GM19397 (cell line): ENCODE measurements around the gene ST7.

Source experiments
- ATAC-seq: cut with Tn5 transposase; IDR thresholded peaks from one replicate; pipeline ENCODE4 v1.9.1; 2021; ENCODE audit warnings: mild to moderate bottlenecking, moderate library complexity; ENCODE audit not compliant: unreplicated experiment

Gene ST7

GRCh38 chr7:117008118-117008885 lies 55.0 kb downstream of the ST7 start:
- no peak for ATAC-seq

DNA sequence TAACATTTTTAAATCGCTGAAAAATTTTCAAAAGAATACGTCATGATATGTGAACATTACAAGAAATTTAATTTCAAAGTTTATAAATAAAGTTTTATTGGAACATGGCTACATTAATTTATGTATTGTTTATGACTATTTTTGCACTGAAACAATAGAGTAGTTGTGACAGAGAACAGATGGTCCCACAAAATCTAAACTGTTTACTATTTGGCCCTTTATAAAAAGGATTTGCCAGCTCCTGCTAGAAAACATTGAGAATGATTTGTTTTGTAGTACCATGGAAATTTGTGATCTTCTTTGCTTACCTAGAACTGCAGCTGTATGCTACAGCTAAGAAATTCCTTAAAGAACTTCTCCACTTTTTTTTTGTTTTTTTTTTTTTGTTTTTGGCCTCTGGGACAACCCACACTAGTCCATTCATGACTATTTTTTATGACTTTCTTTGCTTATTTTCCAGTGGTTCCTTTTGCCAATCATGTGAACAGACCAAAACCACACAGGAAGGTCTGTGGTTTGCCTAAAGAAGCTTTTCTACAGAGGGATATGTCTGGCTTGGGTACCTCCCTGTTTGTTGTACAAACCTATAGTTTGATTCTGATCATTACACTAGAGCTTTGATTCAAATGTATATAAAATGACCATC lies 55.7 kb downstream of the ST7 start:
- ATAC-seq, result no peak

DNA sequence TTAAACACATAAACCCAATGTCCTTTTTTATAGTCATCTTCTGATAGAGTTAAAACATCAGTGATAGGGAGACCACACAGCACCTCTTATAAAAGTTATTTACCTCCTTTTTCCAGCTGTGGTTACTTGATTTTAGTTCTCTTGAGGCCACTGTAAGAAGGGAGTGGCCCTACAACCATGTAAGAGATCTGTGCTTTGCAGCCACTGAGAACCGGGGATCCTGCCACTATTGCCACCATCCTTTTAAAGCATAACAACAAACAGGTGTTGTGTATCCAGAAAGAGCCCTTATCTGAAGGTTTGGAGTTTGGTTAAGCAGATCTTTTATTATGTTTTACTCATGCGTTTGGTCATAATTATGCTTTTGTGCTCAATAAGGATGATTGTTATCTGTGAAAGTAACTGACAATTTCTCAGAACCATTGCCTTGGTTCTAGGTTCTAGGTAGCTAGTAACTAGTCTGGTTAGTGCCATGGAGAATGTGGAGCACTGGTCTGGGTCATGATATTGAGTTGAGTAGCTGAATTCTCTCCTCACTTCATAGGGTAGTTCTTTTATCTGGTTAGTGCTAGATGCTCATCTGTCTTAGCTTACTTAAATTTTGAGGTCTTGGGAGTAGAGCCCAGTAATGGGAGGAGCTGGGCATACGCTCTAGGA lies 56.5 kb downstream of the ST7 start:
- no peak for ATAC-seq

GRCh38 chr7:117010375-117011133 lies 57.3 kb downstream of the ST7 start:
- peak; percentile 33 for ATAC-seq

DNA sequence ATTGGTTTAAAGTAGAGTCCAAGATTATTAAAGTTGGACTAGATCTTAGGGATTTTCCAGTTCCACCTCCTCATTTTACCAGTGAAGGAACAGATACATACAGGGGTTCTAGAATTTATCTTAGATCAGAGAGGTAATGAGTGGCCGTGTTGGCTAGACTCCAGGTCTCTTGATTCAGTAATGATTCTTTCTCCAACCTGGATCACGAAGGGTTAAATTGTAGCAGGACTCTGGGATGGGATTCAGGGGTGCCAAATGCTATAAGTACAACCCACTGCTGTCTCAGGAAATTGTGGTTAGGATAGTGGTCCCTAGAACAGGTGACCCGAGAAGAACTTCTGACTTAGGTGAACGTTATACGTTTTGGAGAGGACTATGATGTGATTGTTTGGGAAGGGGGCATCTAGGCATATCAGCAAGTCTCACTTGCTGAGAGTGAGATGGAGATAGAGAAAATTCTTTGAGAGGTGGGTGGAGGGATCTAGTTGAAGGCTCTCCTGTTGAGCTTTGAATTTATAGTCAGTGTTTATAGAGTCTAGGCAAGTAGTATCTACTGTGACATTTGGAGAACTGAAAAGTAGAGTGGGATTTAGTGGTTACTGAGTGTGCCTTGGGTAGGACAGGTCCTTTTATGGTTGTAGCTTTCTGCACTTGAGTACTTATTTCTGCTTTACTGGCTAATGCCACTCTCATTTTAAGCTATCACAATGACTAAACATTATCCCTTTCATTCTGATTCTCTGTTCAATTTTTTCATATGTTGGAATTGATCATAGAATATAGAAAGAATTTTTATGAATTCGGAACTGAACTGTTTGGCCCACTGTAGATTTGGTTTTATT lies 58.3 kb downstream of the ST7 start:
- ATAC-seq, result peak; percentile 82

DNA sequence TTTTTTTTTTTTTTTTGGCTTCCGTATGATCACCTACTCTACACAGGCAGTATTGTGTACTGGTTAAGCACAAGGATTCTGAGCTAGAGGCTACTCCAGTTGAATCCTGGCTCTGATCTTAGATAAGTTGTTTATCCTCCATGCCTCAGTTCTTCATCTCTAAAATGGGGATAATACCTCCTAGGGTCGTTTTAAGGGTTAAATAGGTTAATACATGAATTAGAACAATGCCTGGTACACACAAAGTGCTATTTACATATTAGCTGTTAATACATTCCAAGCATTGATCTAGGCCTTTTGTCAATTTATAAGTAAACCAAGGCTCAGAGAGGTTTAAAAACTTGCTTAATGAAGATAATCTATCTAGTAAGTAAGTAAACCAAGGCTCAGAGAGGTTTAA lies 59.0 kb downstream of the ST7 start:
- peak; percentile 4 for ATAC-seq

GRCh38 chr7:117012696-117013095 lies 59.4 kb downstream of the ST7 start:
- no peak for ATAC-seq

- no peak for ATAC-seq
Measured at GRCh38 chr7:117014099-117014656, 60.9 kb downstream of the ST7 start.

- no peak for ATAC-seq
Measured at GRCh38 chr7:117014673-117015133, 61.4 kb downstream of the ST7 start.

GRCh38 chr7:117015258-117016184 lies 62.2 kb downstream of the ST7 start:
- ATAC-seq, result no peak

DNA sequence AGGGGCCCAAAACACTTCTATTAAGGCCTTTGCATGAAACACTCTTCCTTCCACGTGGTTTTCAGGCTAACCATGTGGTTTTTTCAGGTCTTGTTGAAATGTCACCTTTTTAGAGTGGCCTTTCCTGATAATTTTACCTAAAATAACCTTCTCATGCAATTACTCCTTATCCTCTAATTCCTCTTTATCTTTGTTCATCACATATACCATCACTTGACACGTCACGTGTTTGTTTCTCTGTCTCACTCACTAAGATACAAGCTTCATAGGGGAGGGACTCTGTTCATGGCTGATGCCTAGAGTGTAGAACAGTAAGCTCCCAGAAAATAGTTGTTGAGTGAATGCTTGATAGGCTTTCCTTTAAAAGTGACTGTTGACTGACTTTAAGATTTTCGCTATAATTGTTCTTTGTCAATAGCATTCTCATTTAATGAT lies 63.7 kb downstream of the ST7 start:
- no peak for ATAC-seq

DNA sequence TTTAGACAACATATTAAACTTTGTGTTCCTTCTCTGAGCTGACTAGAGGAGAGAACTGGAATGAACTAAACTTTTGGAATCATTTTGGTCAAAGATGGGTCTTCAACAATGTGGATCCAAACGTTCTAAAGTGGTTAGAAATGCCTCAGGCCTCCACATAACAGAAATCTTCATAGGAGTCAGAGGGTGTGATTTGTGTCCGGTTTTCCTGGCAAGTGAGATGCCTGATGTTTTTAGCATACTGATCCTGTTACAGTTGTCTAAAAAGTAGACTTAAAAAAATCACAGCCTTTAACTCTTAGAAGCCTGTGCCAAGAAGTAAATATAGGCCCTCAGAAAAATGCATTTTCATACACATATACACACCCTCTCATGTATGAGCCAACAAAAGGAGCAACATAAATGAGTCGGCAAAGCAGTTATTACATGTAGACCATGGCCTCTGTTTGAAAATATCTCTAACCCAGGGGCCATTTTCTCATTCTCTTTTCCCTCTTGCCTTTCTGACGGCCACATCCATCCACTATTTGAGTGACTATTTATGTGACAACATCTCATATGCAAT lies 64.5 kb downstream of the ST7 start:
- no peak for ATAC-seq

DNA sequence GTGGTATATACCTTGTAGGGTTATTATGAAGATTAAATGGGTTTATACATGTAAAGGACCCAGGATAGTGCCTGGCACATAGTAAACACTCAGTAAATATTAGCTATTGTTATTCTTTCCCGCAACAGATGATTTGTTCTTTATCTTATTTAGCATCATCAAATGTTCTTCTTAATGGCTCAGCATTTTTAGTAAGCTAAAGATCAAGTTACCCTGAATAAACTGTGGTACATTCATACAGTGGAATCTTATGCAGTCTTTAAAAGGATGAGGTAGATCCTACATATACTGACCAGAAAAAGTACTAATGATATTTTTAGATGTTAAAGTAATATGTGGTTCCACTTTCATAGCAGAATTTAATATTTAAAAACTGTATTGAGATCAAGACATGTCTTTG lies 65.4 kb downstream of the ST7 start:
- ATAC-seq, result no peak

GRCh38 chr7:117019287-117019686 lies 66.0 kb downstream of the ST7 start:
- ATAC-seq, result no peak

DNA sequence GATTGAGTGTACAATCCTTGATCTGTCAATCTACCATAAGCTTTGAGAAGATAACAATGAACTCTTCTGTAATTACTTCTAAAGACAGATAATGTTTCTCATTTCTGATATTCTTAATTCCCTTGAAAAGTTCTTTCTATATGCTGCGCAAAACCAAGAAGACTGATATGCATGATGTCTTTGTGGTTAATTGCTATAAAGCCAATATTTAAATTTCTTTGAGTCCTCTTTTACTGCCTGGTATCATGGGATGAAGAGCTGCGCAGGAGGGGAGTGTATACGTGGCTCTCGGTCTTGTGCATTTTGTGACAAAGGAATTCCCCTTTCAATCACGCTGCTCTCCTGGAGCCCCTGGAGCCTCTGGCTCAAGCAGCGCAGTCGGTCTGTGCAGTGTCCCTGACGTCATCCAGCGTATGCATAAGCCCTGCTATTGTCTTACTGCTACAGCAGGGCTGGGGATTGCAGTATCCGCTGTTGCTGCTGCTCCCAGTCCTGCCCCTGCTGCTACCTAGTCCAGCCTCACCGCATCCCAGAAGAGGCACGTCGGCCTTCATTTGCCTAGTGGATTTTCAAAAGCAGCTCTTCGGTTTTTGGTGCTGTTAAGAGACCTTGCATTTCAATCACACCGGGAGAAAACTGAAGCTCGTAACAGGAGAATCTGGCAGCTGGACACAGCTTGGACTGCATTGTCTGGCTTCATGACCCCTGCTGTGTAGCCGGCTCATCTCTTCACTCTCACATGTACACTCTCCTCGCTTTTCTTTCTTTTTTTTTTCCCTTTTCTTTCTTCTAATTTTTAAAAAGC lies 66.7 kb downstream of the ST7 start:
- no peak for ATAC-seq

DNA sequence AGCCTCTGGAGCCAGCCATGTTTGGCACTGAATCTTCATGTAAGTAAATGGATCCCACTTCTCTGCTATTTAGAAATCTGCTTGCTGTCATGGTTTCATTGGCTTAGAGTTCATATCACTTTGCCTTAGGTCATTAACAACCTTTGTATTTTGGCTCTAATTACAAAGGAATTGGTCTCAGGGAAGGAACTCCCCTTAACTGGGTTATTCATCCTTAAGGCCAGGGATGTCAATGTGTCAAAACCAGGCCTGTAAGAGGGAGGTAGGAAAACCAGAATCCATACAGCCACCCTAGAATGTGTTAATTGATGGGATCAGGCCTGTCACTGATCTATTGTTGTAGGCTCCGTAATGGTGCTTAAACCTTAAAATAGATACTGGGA lies 67.3 kb downstream of the ST7 start:
- ATAC-seq, result no peak

GRCh38 chr7:117021366-117021765 lies 68.1 kb downstream of the ST7 start:
- ATAC-seq, result no peak

DNA sequence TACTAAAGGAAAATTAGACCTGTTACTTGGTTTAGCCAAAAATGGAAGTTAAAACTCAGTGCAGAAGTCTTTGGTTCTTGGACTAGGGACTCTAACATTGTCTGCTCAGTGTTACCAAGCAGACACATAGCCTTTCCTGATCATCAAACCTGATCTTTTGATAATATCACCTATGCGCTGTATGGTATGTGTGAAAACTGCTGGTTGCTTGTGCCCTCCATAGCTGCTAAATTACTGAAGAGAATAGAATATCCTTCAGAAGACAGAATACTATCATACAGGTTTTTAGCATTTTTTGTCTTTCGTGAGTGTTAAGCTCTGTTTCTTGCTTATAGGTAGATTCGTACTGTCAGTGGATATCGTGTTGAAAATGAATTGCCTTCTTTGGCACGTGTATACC lies 68.7 kb downstream of the ST7 start:
- no peak for ATAC-seq
